Measurements from ENCODE around the gene RNF34.

- no peak for TF ChIP-seq CTCF (conservative IDR thresholded peaks at IDR 0.05; ENCODE audit: low read length)
- no peak for TF ChIP-seq EZH2phosphoT487 (IDR thresholded peaks at IDR 0.05; ENCODE audit: borderline replicate concordance, low read depth, low read length)
These were observed 41.6 kb downstream of the RNF34 start for GRCh38 chr12:121441555-121441954.

Data from OCI-LY7 (cell line).